GM12865 (cell line): ENCODE measurements around the gene PPARG.

Experiments used
- DNase-seq: peaks from one replicate; pipeline ENCODE4 v3.0.0; 2010; ENCODE audit warnings: low read depth
- H3K4me3 ChIP-seq: 2 replicates; pipeline ENCODE4 v1.5.1; 2011; ENCODE audit warnings: mild to moderate bottlenecking, low read depth, low read length, control low read depth
- CTCF ChIP-seq: IDR thresholded peaks from 2 replicates; pipeline ENCODE4 v1.5.1; 2011; ENCODE audit warnings: low read length, control low read depth, low read depth, inconsistent platforms; ENCODE audit not compliant: insufficient read depth; ENCODE audit errors: missing control alignments

Gene PPARG

DNA sequence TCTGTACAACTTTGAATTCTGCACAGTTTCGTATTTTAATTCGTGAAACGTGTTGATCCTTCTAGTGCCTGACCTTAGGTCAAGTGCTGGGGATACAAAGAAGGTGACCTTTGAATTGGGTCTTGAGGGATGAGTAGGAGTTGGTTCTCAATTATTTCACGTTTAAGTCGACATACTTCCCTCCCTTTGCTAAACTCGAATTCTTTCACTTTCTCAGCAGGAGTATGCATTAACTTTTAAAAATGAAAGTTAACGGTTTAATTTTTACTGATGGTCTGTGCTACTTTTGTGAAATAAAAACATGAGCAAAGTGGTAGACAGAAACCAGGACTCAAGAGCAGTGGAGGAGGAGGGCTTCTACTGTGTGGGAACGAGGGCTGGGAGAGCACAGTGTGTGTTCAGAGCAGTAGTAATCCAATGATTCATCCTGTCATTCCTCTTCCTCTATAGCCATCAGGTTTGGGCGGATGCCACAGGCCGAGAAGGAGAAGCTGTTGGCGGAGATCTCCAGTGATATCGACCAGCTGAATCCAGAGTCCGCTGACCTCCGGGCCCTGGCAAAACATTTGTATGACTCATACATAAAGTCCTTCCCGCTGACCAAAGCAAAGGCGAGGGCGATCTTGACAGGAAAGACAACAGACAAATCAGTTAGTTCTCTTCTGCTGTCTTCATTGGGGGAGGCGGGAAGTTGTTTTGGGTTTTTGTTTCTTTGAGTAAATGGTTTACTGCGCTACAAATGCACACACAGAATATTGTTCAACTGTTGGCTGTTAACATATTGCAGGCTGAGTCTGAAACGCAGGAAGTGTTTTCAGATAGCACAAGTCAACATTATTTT, 116.8 kb downstream of the PPARG start:
- H3K4me3 ChIP-seq, result no peak overlapping the region
- no peak for DNase-seq
- no peak for TF ChIP-seq CTCF

- no peak overlapping the region for H3K4me3 ChIP-seq
- no peak for TF ChIP-seq CTCF
- DNase-seq, result no peak
Observed at GRCh38 chr3:12408984-12409683, 120.3 kb downstream of the PPARG start.

DNA sequence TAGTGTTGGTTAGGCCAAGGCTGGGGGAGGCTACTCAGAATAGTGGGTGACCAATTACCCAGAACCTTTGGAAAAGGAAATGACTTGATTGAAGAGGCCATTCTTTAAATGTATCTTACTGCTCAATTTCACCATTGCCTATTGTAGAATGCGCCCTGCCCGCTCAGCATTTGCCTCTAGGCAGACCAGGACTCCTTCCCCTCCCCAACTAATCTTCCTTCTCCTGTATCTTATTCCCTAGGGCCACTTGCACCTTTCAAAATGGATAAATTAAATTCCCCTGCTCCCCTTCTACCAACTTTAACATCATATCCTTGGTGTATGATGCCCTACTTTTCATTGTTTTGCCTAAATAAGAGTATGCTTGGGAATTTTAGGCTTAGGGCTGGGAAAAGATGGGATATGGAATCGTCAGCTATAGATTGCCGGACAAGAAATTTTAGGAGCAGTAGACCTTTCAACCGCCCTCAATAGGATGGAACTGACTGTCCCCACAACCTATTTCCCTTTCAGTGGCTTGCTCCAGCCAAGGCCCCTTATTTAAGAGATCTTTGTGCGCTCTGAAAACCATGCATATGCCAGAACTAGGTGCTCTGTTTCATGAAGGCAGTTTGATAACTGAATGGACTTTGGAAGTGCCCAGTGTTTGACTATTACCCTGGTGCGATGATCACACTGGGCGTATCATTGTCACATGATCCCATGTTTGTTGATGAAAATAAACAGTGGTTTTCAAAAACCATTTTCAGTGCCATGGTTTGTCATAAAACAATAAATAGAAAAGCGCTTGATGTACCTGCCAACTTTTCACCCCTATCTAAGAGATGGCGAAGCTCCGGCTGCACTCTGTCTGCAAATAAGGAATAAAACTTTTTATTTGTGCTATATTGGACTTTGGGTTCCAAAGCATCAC, 121.1 kb downstream of the PPARG start:
- DNase-seq, result no peak
- no peak overlapping the region for H3K4me3 ChIP-seq
- no peak for TF ChIP-seq CTCF

DNA sequence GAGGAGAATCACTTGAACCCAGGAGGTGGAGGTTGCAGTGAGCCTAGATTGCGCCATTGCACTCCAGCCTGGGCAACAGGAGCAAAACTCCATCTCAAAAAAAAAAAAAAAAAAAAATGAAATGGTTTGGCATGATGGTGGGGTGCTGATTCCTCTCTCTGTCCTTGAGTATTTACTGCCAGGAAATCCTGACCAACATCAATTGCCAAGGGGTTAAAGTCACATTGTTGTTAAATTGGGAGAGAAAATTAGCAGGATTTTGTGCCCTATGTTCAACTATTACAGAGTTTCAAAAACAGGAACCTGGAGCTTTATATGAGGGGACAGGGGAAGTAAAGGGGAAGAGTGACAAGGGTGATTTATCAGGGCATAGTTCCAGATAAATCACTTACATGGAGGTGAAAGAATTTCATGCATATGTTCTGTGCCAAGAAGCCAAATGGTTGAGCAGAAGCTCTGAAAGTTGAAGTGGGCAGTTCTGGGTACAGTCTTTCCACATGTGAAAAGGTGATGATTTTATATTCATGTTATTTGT, 124.9 kb downstream of the PPARG start:
- DNase-seq, result no peak
- TF ChIP-seq CTCF, result no peak
- H3K4me3 ChIP-seq, result no peak overlapping the region

- DNase-seq, result no peak
- TF ChIP-seq CTCF, result no peak
- H3K4me3 ChIP-seq, result no peak overlapping the region
Observed at GRCh38 chr3:12415014-12415680, 126.3 kb downstream of the PPARG start.

DNA sequence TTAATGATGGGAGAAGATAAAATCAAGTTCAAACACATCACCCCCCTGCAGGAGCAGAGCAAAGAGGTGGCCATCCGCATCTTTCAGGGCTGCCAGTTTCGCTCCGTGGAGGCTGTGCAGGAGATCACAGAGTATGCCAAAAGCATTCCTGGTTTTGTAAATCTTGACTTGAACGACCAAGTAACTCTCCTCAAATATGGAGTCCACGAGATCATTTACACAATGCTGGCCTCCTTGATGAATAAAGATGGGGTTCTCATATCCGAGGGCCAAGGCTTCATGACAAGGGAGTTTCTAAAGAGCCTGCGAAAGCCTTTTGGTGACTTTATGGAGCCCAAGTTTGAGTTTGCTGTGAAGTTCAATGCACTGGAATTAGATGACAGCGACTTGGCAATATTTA, 127.9 kb downstream of the PPARG start:
- TF ChIP-seq CTCF, result no peak
- DNase-seq, result no peak

More for the DNA sequence above, 127.9 kb downstream of the PPARG start:
- no peak overlapping the region for H3K4me3 ChIP-seq
